WTC11 (cell line): ENCODE results near the gene PCDHGA10. TPM values are rescaled to one million over a fixed set of nuclear protein-coding genes. Genes with fewer than 3 reads are reported as not detected.
"Not testable (repeated sequence)": the region's sequence is repeated elsewhere in the genome, so short reads cannot be mapped to it uniquely, and the experiment has no call there.

ENCODE experiments used
- ATAC-seq: fragments of 200-7000 bp; cut with Tn5 transposase; 2 replicates; pipeline ENCODE4 v1.10.0; 2021; ENCODE audit warnings: mild to moderate bottlenecking, moderate library complexity
- CTCF ChIA-PET: fragments of 300-600 bp; sonication (Branson Sonifier 250); formaldehyde crosslinking; loops from one replicate; lab custom pipeline; 2021; ENCODE audit warnings: antibody characterized with exemption; lab: Charles Lee
- POLR2A ChIA-PET: fragments of 350-600 bp; sonication (Branson Sonifier 250); formaldehyde crosslinking; loops from one replicate; lab custom pipeline; 2021; ENCODE audit warnings: antibody characterized with exemption; lab: Charles Lee
- DNase-seq: peaks from one replicate; pipeline ENCODE4 v3.0.0; 2021; ENCODE audit warnings: low spot score
- H3K27ac Mint-ChIP-seq: 2 replicates; pipeline ENCODE4 v1.8.0; 2021; ENCODE audit warnings: mixed read lengths
- H3K27me3 Mint-ChIP-seq: 2 replicates; pipeline ENCODE4 v1.8.0; 2021; ENCODE audit warnings: low read depth, mild to moderate bottlenecking, moderate library complexity, mixed read lengths
- H3K36me3 Mint-ChIP-seq: 2 replicates; pipeline ENCODE4 v1.8.0; 2021; ENCODE audit warnings: mixed read lengths
- H3K4me1 Mint-ChIP-seq: 2 replicates; pipeline ENCODE4 v1.8.0; 2022; ENCODE audit warnings: mixed read lengths
- H3K4me3 Mint-ChIP-seq: 2 replicates; pipeline ENCODE4 v1.8.0; 2021; ENCODE audit warnings: mild to moderate bottlenecking, moderate library complexity, mixed read lengths
- H3K9me3 Mint-ChIP-seq: 2 replicates; pipeline ENCODE4 v1.8.0; 2021; ENCODE audit warnings: mixed read lengths
- E2F4 ChIP-seq: sonication (generic); formaldehyde crosslinking; IDR thresholded peaks from 2 replicates; pipeline ENCODE4 v1.8.1; 2022; ENCODE audit warnings: low read depth, mild to moderate bottlenecking, moderate library complexity, missing genetic modification reagents, borderline replicate concordance
- FOXP4 ChIP-seq: sonication (generic); formaldehyde crosslinking; IDR thresholded peaks from 2 replicates; pipeline ENCODE4 v1.8.0; 2022; ENCODE audit warnings: mild to moderate bottlenecking, missing genetic modification reagents
- GTF2I ChIP-seq: fragments of 250-450 bp; sonication (Bioruptor Pico); conservative IDR thresholded peaks from 2 replicates; pipeline ENCODE4 v1.4.0; 2021; ENCODE audit warnings: mild to moderate bottlenecking
- KAT7 ChIP-seq: sonication (generic); formaldehyde crosslinking; IDR thresholded peaks from 2 replicates; pipeline ENCODE4 v1.8.1; 2023; ENCODE audit warnings: missing genetic modification reagents, mild to moderate bottlenecking, borderline replicate concordance
- MYBL2 ChIP-seq: sonication (generic); formaldehyde crosslinking; IDR thresholded peaks from 2 replicates; pipeline ENCODE4 v1.8.1; 2023; ENCODE audit warnings: mild to moderate bottlenecking, moderate library complexity, missing genetic modification reagents
- NR2C2 ChIP-seq: sonication (generic); formaldehyde crosslinking; IDR thresholded peaks from 2 replicates; pipeline ENCODE4 v1.8.0; 2022; ENCODE audit warnings: mild to moderate bottlenecking, missing genetic modification reagents
- PREB ChIP-seq: sonication (generic); formaldehyde crosslinking; IDR thresholded peaks from 2 replicates; pipeline ENCODE4 v1.8.1; 2022; ENCODE audit warnings: mild to moderate bottlenecking, missing genetic modification reagents, moderate library complexity, borderline replicate concordance
- SMAD3 ChIP-seq: sonication (generic); formaldehyde crosslinking; IDR thresholded peaks from 2 replicates; pipeline ENCODE4 v1.8.0; 2022; ENCODE audit warnings: missing genetic modification reagents, mild to moderate bottlenecking, borderline replicate concordance
- TEAD4 ChIP-seq: sonication (generic); formaldehyde crosslinking; IDR thresholded peaks from 2 replicates; pipeline ENCODE4 v1.8.0; 2022; ENCODE audit warnings: mild to moderate bottlenecking, missing genetic modification reagents
- ZBTB43 ChIP-seq: sonication (generic); formaldehyde crosslinking; IDR thresholded peaks from 2 replicates; pipeline ENCODE4 v1.8.1; 2023; ENCODE audit warnings: mild to moderate bottlenecking, missing genetic modification reagents
- ZNF219 ChIP-seq: sonication (generic); formaldehyde crosslinking; IDR thresholded peaks from 2 replicates; pipeline ENCODE4 v1.8.0; 2023; ENCODE audit warnings: missing genetic modification reagents, mild to moderate bottlenecking, borderline replicate concordance
- ZNF671 ChIP-seq: fragments of 250-450 bp; sonication (Bioruptor Pico); IDR thresholded peaks from 2 replicates; pipeline ENCODE4 v1.8.0; 2021; ENCODE audit warnings: mild to moderate bottlenecking
- total RNA-seq: library from RNA; stranded (reverse); gene quantifications from 3 replicates; pipeline ENCODE4 v1.2.3, GENCODE V29; 2021
- TF ChIP-seq, protein P1 (sequence below): sonication (generic); formaldehyde crosslinking; IDR thresholded peaks from 2 replicates; pipeline ENCODE4 v1.8.1; 2023; ENCODE audit warnings: mild to moderate bottlenecking, missing genetic modification reagents, moderate library complexity
- TF ChIP-seq, protein P2 (sequence below): sonication (generic); formaldehyde crosslinking; conservative IDR thresholded peaks from 2 replicates; pipeline ENCODE4 v1.8.1; 2023; ENCODE audit warnings: mild to moderate bottlenecking, low read depth, missing genetic modification reagents, moderate library complexity
- TF ChIP-seq, protein P3 (sequence below): fragments of 250-450 bp; sonication (Bioruptor Pico); IDR thresholded peaks from 2 replicates; pipeline ENCODE4 v1.9.0; 2021; ENCODE audit warnings: mild to moderate bottlenecking, borderline replicate concordance

Gene PCDHGA10
- total RNA-seq, 1 experiment from 2014 or later: 11.9 TPM

DNA sequence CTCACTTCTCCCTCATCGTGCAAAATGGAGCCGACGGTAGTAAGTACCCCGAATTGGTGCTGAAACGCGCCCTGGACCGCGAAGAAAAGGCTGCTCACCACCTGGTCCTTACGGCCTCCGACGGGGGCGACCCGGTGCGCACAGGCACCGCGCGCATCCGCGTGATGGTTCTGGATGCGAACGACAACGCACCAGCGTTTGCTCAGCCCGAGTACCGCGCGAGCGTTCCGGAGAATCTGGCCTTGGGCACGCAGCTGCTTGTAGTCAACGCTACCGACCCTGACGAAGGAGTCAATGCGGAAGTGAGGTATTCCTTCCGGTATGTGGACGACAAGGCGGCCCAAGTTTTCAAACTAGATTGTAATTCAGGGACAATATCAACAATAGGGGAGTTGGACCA is 18.5 kb downstream of the PCDHGA10 start:
- CTCF ChIA-PET: interaction anchor here (0.9 to 2.7 kb wide), 18 partner anchors 9 to 197 kb away, joined by 3 to 28 read pairs (median 8); partner anchors contain the start of genes PCDHGA10, PCDHGA11, PCDHGA2 and PCDHGA4
- ATAC-seq: no peak
- no peak for DNase-seq

GRCh38 chr5:141432308-141432707 is 19.5 kb downstream of the PCDHGA10 start:
- DNase-seq, H3K27me3 Mint-ChIP-seq, POLR2A ChIA-PET, H3K4me3 Mint-ChIP-seq, H3K4me1 Mint-ChIP-seq, H3K27ac Mint-ChIP-seq, ATAC-seq: not testable (repeated sequence)
- H3K36me3 Mint-ChIP-seq: peaks cover 55% of the 10 kb centered on the region
- H3K9me3 Mint-ChIP-seq: peaks cover 50% of the 10 kb centered on the region
- CTCF ChIA-PET: interaction anchor here (1.1 to 2.7 kb wide), 3 partner anchors 12 to 125 kb away, joined by 3 to 28 read pairs (median 3); partner anchors contain the start of gene PCDHGA11

More for the DNA sequence above, 18.5 kb downstream of the PCDHGA10 start:
- Mint-ChIP-seq H3K9me3 (peaks cover 56% of the 10 kb centered on the region), H3K4me1 (no peaks in the 10 kb centered on the region), H3K4me3 (no peak overlapping the region)
- POLR2A ChIA-PET: no interaction called here
- TF ChIP-seq ZNF671 (CRISPR knock-in tag) (no peak), FOXP4 (no peak), SMAD3 (CRISPR knock-in tag) (no peak), PREB (no peak), NR2C2 (CRISPR knock-in tag) (no peak), GTF2I (CRISPR knock-in tag) (no peak), ZBTB43 (CRISPR knock-in tag) (no peak), MYBL2 (no peak), TEAD4 (CRISPR knock-in tag) (no peak), ZNF219 (no peak), KAT7 (CRISPR knock-in tag) (no peak)
- TF ChIP-seq, protein P1, sequence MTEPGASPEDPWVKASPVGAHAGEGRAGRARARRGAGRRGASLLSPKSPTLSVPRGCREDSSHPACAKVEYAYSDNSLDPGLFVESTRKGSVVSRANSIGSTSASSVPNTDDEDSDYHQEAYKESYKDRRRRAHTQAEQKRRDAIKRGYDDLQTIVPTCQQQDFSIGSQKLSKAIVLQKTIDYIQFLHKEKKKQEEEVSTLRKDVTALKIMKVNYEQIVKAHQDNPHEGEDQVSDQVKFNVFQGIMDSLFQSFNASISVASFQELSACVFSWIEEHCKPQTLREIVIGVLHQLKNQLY (CRISPR knock-in tag): no peak
- TF ChIP-seq, all 79 proteins: peak for 0
- Mint-ChIP-seq H3K36me3 (peaks cover 66% of the 10 kb centered on the region), H3K27ac (no peak overlapping the region), H3K27me3 (no peaks in the 10 kb centered on the region)

- DNase-seq: not testable (repeated sequence)
These were observed 19.9 kb downstream of the PCDHGA10 start for GRCh38 chr5:141432726-141433125.

GRCh38 chr5:141434006-141434405 is 21.2 kb downstream of the PCDHGA10 start:
- CTCF ChIA-PET: no interaction called here
- ATAC-seq (no peak), DNase-seq (no peak)
- H3K36me3 Mint-ChIP-seq: peaks cover 40% of the 10 kb centered on the region
- H3K9me3 Mint-ChIP-seq: peaks cover 44% of the 10 kb centered on the region
- peaks cover under 1% of the 10 kb centered on the region for H3K4me1 Mint-ChIP-seq
- no peak overlapping the region for H3K27ac Mint-ChIP-seq
- POLR2A ChIA-PET: no interaction called here
- no peak overlapping the region for H3K4me3 Mint-ChIP-seq
- no peaks in the 10 kb centered on the region for H3K27me3 Mint-ChIP-seq
- TF ChIP-seq, protein P2, sequence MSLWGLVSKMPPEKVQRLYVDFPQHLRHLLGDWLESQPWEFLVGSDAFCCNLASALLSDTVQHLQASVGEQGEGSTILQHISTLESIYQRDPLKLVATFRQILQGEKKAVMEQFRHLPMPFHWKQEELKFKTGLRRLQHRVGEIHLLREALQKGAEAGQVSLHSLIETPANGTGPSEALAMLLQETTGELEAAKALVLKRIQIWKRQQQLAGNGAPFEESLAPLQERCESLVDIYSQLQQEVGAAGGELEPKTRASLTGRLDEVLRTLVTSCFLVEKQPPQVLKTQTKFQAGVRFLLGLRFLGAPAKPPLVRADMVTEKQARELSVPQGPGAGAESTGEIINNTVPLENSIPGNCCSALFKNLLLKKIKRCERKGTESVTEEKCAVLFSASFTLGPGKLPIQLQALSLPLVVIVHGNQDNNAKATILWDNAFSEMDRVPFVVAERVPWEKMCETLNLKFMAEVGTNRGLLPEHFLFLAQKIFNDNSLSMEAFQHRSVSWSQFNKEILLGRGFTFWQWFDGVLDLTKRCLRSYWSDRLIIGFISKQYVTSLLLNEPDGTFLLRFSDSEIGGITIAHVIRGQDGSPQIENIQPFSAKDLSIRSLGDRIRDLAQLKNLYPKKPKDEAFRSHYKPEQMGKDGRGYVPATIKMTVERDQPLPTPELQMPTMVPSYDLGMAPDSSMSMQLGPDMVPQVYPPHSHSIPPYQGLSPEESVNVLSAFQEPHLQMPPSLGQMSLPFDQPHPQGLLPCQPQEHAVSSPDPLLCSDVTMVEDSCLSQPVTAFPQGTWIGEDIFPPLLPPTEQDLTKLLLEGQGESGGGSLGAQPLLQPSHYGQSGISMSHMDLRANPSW (CRISPR knock-in tag): no peak
- TF ChIP-seq, protein P3, sequence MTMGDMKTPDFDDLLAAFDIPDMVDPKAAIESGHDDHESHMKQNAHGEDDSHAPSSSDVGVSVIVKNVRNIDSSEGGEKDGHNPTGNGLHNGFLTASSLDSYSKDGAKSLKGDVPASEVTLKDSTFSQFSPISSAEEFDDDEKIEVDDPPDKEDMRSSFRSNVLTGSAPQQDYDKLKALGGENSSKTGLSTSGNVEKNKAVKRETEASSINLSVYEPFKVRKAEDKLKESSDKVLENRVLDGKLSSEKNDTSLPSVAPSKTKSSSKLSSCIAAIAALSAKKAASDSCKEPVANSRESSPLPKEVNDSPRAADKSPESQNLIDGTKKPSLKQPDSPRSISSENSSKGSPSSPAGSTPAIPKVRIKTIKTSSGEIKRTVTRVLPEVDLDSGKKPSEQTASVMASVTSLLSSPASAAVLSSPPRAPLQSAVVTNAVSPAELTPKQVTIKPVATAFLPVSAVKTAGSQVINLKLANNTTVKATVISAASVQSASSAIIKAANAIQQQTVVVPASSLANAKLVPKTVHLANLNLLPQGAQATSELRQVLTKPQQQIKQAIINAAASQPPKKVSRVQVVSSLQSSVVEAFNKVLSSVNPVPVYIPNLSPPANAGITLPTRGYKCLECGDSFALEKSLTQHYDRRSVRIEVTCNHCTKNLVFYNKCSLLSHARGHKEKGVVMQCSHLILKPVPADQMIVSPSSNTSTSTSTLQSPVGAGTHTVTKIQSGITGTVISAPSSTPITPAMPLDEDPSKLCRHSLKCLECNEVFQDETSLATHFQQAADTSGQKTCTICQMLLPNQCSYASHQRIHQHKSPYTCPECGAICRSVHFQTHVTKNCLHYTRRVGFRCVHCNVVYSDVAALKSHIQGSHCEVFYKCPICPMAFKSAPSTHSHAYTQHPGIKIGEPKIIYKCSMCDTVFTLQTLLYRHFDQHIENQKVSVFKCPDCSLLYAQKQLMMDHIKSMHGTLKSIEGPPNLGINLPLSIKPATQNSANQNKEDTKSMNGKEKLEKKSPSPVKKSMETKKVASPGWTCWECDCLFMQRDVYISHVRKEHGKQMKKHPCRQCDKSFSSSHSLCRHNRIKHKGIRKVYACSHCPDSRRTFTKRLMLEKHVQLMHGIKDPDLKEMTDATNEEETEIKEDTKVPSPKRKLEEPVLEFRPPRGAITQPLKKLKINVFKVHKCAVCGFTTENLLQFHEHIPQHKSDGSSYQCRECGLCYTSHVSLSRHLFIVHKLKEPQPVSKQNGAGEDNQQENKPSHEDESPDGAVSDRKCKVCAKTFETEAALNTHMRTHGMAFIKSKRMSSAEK (CRISPR knock-in tag): no peak
- no peak for TF ChIP-seq E2F4 (CRISPR knock-in tag)

More at GRCh38 chr5:141432726-141433125, 19.9 kb downstream of the PCDHGA10 start:
- CTCF ChIA-PET: interaction anchor here (0.8 kb wide), 1 partner anchor 11 kb away, joined by 3 read pairs; the partner anchor contains the start of gene PCDHGA11
- Mint-ChIP-seq H3K9me3 (peaks cover 50% of the 10 kb centered on the region), H3K36me3 (peaks cover 51% of the 10 kb centered on the region)
- ATAC-seq, POLR2A ChIA-PET, H3K27ac Mint-ChIP-seq, H3K4me3 Mint-ChIP-seq, H3K4me1 Mint-ChIP-seq, H3K27me3 Mint-ChIP-seq: not testable (repeated sequence)
